Measurements from ENCODE around the gene ZNF350. TPM values are rescaled to one million over a fixed set of nuclear protein-coding genes. Genes with fewer than 3 reads are reported as not detected.
"Not testable (repeated sequence)": the region's sequence is repeated elsewhere in the genome, so short reads cannot be mapped to it uniquely, and the experiment has no call there.

Gene ZNF350
- total RNA-seq, 1 experiment from 2014 or later, result 7.0 TPM

GRCh38 chr19:51994048-51994644 lies 7.5 kb upstream of the ZNF350 start:
- DNase-seq (ENCODE audit: unreplicated experiment), result no peak
- ChIA-PET POLR2A (no interaction called here), CTCF (no interaction called here)
- intact Hi-C loops (cut with micrococcal nuclease), result no loop called here
- no peak overlapping the region for H3K4me3 Mint-ChIP-seq (ENCODE audit: unreplicated experiment)
- H3K9me3 Mint-ChIP-seq (ENCODE audit: unreplicated experiment), result peaks cover 16% of the 10 kb centered on the region
- H3K27me3 Mint-ChIP-seq (ENCODE audit: insufficient read depth, unreplicated experiment), result no peaks in the 10 kb centered on the region
- no peak for TF ChIP-seq CTCF (IDR thresholded peaks at IDR 0.05; ENCODE audit: unreplicated experiment)
- no peaks in the 10 kb centered on the region for H3K4me1 Mint-ChIP-seq (ENCODE audit: insufficient read depth, unreplicated experiment)
- BruUV-seq (replicated peaks), result no TSS peak
- peaks cover 71% of the 10 kb centered on the region for H3K36me3 Mint-ChIP-seq (ENCODE audit: insufficient read depth, unreplicated experiment)
- no peak overlapping the region for H3K27ac Mint-ChIP-seq (ENCODE audit: low read depth, unreplicated experiment)

- BruUV-seq (replicated peaks), result no TSS peak
- peaks cover 64% of the 10 kb centered on the region for H3K36me3 Mint-ChIP-seq (ENCODE audit: insufficient read depth, unreplicated experiment)
- peaks cover 23% of the 10 kb centered on the region for H3K9me3 Mint-ChIP-seq (ENCODE audit: unreplicated experiment)
- no peak overlapping the region for H3K4me3 Mint-ChIP-seq (ENCODE audit: unreplicated experiment)
- H3K27me3 Mint-ChIP-seq (ENCODE audit: insufficient read depth, unreplicated experiment), result no peaks in the 10 kb centered on the region
- H3K27ac Mint-ChIP-seq (ENCODE audit: low read depth, unreplicated experiment), result no peak overlapping the region
- CTCF ChIA-PET, result no interaction called here
- no peak for DNase-seq (ENCODE audit: unreplicated experiment)
- POLR2A ChIA-PET, result no interaction called here
- H3K4me1 Mint-ChIP-seq (ENCODE audit: insufficient read depth, unreplicated experiment), result no peaks in the 10 kb centered on the region
- intact Hi-C loops (cut with micrococcal nuclease), result no loop called here
- TF ChIP-seq CTCF (IDR thresholded peaks at IDR 0.05; ENCODE audit: unreplicated experiment), result no peak
These were observed 6.8 kb upstream of the ZNF350 start for GRCh38 chr19:51993422-51993821.

- no peak for DNase-seq (ENCODE audit: unreplicated experiment)
- BruUV-seq (replicated peaks), result no TSS peak
- H3K27me3 Mint-ChIP-seq (ENCODE audit: insufficient read depth, unreplicated experiment), result no peaks in the 10 kb centered on the region
- H3K36me3 Mint-ChIP-seq (ENCODE audit: insufficient read depth, unreplicated experiment), result peaks cover 10% of the 10 kb centered on the region
- H3K27ac Mint-ChIP-seq (ENCODE audit: low read depth, unreplicated experiment), result no peak overlapping the region
- CTCF ChIA-PET, result no interaction called here
- peaks cover 5% of the 10 kb centered on the region for H3K4me1 Mint-ChIP-seq (ENCODE audit: insufficient read depth, unreplicated experiment)
- intact Hi-C loops (cut with micrococcal nuclease), result no loop called here
- H3K9me3 Mint-ChIP-seq (ENCODE audit: unreplicated experiment), result peaks cover 28% of the 10 kb centered on the region
- no peak overlapping the region for H3K4me3 Mint-ChIP-seq (ENCODE audit: unreplicated experiment)
- POLR2A ChIA-PET, result no interaction called here
- no peak for TF ChIP-seq CTCF (IDR thresholded peaks at IDR 0.05; ENCODE audit: unreplicated experiment)
These were observed 3.3 kb downstream of the ZNF350 start for GRCh38 chr19:51983361-51983760.

- H3K36me3 Mint-ChIP-seq (ENCODE audit: insufficient read depth, unreplicated experiment); BruUV-seq (replicated peaks); intact Hi-C loops (cut with micrococcal nuclease); H3K4me1 Mint-ChIP-seq (ENCODE audit: insufficient read depth, unreplicated experiment); H3K27me3 Mint-ChIP-seq (ENCODE audit: insufficient read depth, unreplicated experiment); CTCF ChIA-PET; H3K27ac Mint-ChIP-seq (ENCODE audit: low read depth, unreplicated experiment); H3K4me3 Mint-ChIP-seq (ENCODE audit: unreplicated experiment); DNase-seq (ENCODE audit: unreplicated experiment): not testable (repeated sequence)
- peaks cover 19% of the 10 kb centered on the region for H3K9me3 Mint-ChIP-seq (ENCODE audit: unreplicated experiment)
- POLR2A ChIA-PET, result interaction anchor here (0.7 to 2.2 kb wide), 4 partner anchors 48 to 755 kb away, joined by 3 to 7 read pairs (median 4); partner anchors contain the start of gene ZNF432
These were observed 5.7 kb downstream of the ZNF350 start for GRCh38 chr19:51980926-51981325.

All from MCF 10A (cell line).